Left lobe of liver (tissue), 2 donors: ENCODE results near the gene FITM1. TPM values are rescaled to one million over a fixed set of nuclear protein-coding genes. Genes with fewer than 3 reads are reported as not detected.

ENCODE experiments used
- ATAC-seq: fragments of 200-7000 bp; cut with Tn5 transposase; one replicate; pipeline ENCODE4 v1.9.1; 2020; ENCODE audit warnings: mild to moderate bottlenecking, moderate library complexity
- DNase-seq: peaks from one replicate; pipeline ENCODE4 v3.0.0-alpha.2; 2020; ENCODE audit warnings: low spot score
- total RNA-seq: library from RNA; stranded (reverse); gene quantifications from one replicate; pipeline ENCODE4 v1.2.1, GENCODE V29; 2021
- donor health status: DM: no; HTN: no; CAD: no; lungs with moderate emphysema.
- donor health status: DM: no; HTN: yes; CAD: no.

Gene FITM1
- 34.9 TPM for total RNA-seq

GRCh38 chr14:24130380-24130716, at the start of gene FITM1:
Gene FITM1, plus strand, starts transcription at chr14:24130659. Its CDS starts 905 bp downstream, at chr14:24131564.
- ATAC-seq (no peak), DNase-seq (no peak)

GRCh38 chr14:24080888-24081738, 49.3 kb upstream of the FITM1 start:
- ATAC-seq = peak; percentile 92
- DNase-seq = peak; percentile 85

- no peak for DNase-seq
- no peak for ATAC-seq
Measured at GRCh38 chr14:24081739-24082211, 48.7 kb upstream of the FITM1 start.

- DNase-seq (no peak), ATAC-seq (no peak)
Measured at GRCh38 chr14:24082411-24083080, 47.9 kb upstream of the FITM1 start.

- DNase-seq (no peak), ATAC-seq (peak; percentile 7)
Measured at GRCh38 chr14:24083462-24083861, 47.0 kb upstream of the FITM1 start.

GRCh38 chr14:24084440-24084839, 46.0 kb upstream of the FITM1 start:
- ATAC-seq (no peak), DNase-seq (no peak)

GRCh38 chr14:24085215-24085614, 45.2 kb upstream of the FITM1 start:
- no peak for ATAC-seq
- DNase-seq = no peak

GRCh38 chr14:24086193-24086955, 44.1 kb upstream of the FITM1 start:
- ATAC-seq = no peak

GRCh38 chr14:24087004-24087403, 43.5 kb upstream of the FITM1 start:
- no peak for ATAC-seq
- DNase-seq = no peak

More at GRCh38 chr14:24086193-24086955, 44.1 kb upstream of the FITM1 start:
- no peak for DNase-seq

GRCh38 chr14:24088095-24088494, 42.4 kb upstream of the FITM1 start:
- no peak for DNase-seq

GRCh38 chr14:24089890-24090289, 40.6 kb upstream of the FITM1 start:
- DNase-seq (no peak), ATAC-seq (no peak)

More at GRCh38 chr14:24088095-24088494, 42.4 kb upstream of the FITM1 start:
- ATAC-seq = no peak

GRCh38 chr14:24092110-24092504, 38.4 kb upstream of the FITM1 start:
- DNase-seq = no peak
- no peak for ATAC-seq

- no peak for DNase-seq
- no peak for ATAC-seq
Measured at GRCh38 chr14:24092505-24093206, 37.8 kb upstream of the FITM1 start.

- ATAC-seq = no peak
- no peak for DNase-seq
Measured at GRCh38 chr14:24093207-24093900, 37.1 kb upstream of the FITM1 start.

- DNase-seq (peak; percentile 99), ATAC-seq (peak; percentile 82)
Measured at GRCh38 chr14:24093901-24094840, 36.3 kb upstream of the FITM1 start, which contains the start of gene PCK2. Gene PCK2, plus strand, starts transcription at chr14:24094311. Its CDS starts 95 bp downstream, at chr14:24094406.

GRCh38 chr14:24094841-24095270, 35.6 kb upstream of the FITM1 start:
- no peak for ATAC-seq
- DNase-seq = no peak

GRCh38 chr14:24095271-24096068, 35.0 kb upstream of the FITM1 start:
- peak; percentile 55 for ATAC-seq

More at GRCh38 chr14:24095271-24096068, 35.0 kb upstream of the FITM1 start:
- DNase-seq = peak; percentile 97
